GM12801 (cell line): Measurements from ENCODE around the gene CELSR2.

Experiments used
- CTCF ChIP-seq: IDR thresholded peaks from one replicate; pipeline ENCODE4 v1.5.1; 2011; ENCODE audit warnings: control low read depth; ENCODE audit not compliant: insufficient read length; ENCODE audit errors: extremely low read depth

Gene CELSR2

DNA sequence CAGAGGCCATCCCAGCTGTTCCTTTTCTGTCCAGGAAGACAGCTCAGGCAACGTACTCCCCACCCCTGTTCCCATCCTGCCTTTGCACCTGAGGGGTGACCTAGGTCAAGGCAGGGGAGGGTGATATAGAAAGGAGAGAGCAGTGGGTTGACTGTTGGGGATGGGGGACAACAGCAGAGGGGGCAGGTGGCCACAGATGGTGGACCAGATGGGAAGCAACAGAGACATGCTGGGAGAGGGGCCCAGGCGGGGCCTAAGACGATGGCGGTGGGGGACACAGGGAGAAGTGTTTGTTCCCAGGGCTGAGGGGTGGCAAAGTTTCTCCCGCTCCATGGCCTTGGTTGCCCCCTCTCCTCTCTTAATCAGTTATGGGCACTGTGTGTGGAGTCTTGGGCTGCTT, 6.3 kb downstream of the CELSR2 start:
- TF ChIP-seq CTCF: no peak

DNA sequence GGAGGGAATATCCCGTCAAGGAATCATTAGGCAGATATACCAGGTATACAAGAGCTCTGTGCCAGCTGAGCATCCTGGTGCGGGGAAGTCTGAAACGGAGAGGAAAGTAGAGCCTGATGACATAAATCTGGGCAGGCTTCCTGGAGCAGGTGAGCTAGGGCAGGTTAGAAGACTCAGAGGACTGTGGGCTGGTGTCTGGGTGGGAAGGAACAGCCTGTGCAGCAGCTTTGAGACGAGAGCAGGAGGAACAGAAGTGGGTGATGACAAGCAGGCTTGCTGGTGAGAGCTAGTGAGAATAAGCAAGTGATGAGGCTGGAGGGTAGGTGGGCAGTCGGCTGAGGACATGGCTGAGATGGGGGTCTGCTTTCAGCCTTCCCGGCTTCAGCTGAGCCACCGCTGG, 6.7 kb downstream of the CELSR2 start:
- no peak for TF ChIP-seq CTCF

- no peak for TF ChIP-seq CTCF
Measured at GRCh38 chr1:109256971-109257681, 7.8 kb downstream of the CELSR2 start.

- no peak for TF ChIP-seq CTCF
Measured at GRCh38 chr1:109257682-109258421, 8.5 kb downstream of the CELSR2 start.

GRCh38 chr1:109258481-109259466, 9.4 kb downstream of the CELSR2 start:
- TF ChIP-seq CTCF: no peak

- no peak for TF ChIP-seq CTCF
Measured at GRCh38 chr1:109259674-109260557, 10.6 kb downstream of the CELSR2 start.
